Measurements from ENCODE around the gene SPATA3.

The SPATA3 gene

GRCh38 chr2:230991598-230991997 is 4.3 kb upstream of the SPATA3 start:
- no peak for TF ChIP-seq CTCF (IDR thresholded peaks at IDR 0.05; ENCODE audit: low read depth, low read length, missing control alignments)
- H3K4me3 ChIP-seq (replicated peaks; ENCODE audit: low read depth, low read length): no peak overlapping the region
- DNase-seq (ENCODE audit: extremely low read depth, low read depth): no peak

- TF ChIP-seq CTCF (IDR thresholded peaks at IDR 0.05; ENCODE audit: low read depth, low read length, missing control alignments): no peak
- DNase-seq (ENCODE audit: extremely low read depth, low read depth): no peak
- H3K4me3 ChIP-seq (replicated peaks; ENCODE audit: low read depth, low read length): no peak overlapping the region
These were observed 740 bp downstream of the SPATA3 start for GRCh38 chr2:230996661-230997060.

- TF ChIP-seq CTCF (IDR thresholded peaks at IDR 0.05; ENCODE audit: low read depth, low read length, missing control alignments): no peak
- H3K4me3 ChIP-seq (replicated peaks; ENCODE audit: low read depth, low read length): no peak overlapping the region
- DNase-seq (ENCODE audit: extremely low read depth, low read depth): no peak
These were observed 3.0 kb downstream of the SPATA3 start for GRCh38 chr2:230998882-230999281.

GRCh38 chr2:230999477-230999876 is 3.6 kb downstream of the SPATA3 start:
- H3K4me3 ChIP-seq (replicated peaks; ENCODE audit: low read depth, low read length): no peak overlapping the region
- no peak for TF ChIP-seq CTCF (IDR thresholded peaks at IDR 0.05; ENCODE audit: low read depth, low read length, missing control alignments)
- no peak for DNase-seq (ENCODE audit: extremely low read depth, low read depth)

- H3K4me3 ChIP-seq (replicated peaks; ENCODE audit: low read depth, low read length): no peak overlapping the region
- no peak for TF ChIP-seq CTCF (IDR thresholded peaks at IDR 0.05; ENCODE audit: low read depth, low read length, missing control alignments)
- DNase-seq (ENCODE audit: extremely low read depth, low read depth): no peak
These were observed 4.4 kb downstream of the SPATA3 start for GRCh38 chr2:231000211-231000904.

GRCh38 chr2:231001036-231001435 is 5.1 kb downstream of the SPATA3 start:
- no peak for DNase-seq (ENCODE audit: extremely low read depth, low read depth)
- no peak overlapping the region for H3K4me3 ChIP-seq (replicated peaks; ENCODE audit: low read depth, low read length)
- TF ChIP-seq CTCF (IDR thresholded peaks at IDR 0.05; ENCODE audit: low read depth, low read length, missing control alignments): no peak

- TF ChIP-seq CTCF (IDR thresholded peaks at IDR 0.05; ENCODE audit: low read depth, low read length, missing control alignments): no peak
These were observed 6.0 kb downstream of the SPATA3 start for GRCh38 chr2:231001921-231002320.

More at GRCh38 chr2:231001921-231002320, 6.0 kb downstream of the SPATA3 start:
- no peak for DNase-seq (ENCODE audit: extremely low read depth, low read depth)
- H3K4me3 ChIP-seq (replicated peaks; ENCODE audit: low read depth, low read length): no peak overlapping the region

Data from HFF-Myc (cell line).